Uterus (tissue), 4 donors: ENCODE results near the gene MYG1. TPM values are rescaled to one million over a fixed set of nuclear protein-coding genes. Genes with fewer than 3 reads are reported as not detected.

Experiments used
- DNase-seq, 2 donors: peaks; one replicate each; pipeline ENCODE4 v3.0.0-alpha.2; 2019 to 2020
- H3K27ac ChIP-seq, 2 donors: fragments of 200-600 bp; sonication (generic); 1 replicate in 1 of 2; 2 replicates in 1 of 2; pipeline ENCODE4 v1.5.1; 2016 to 2018
- H3K27me3 ChIP-seq, 2 donors: fragments of 200-600 bp; sonication (generic); one replicate each; pipeline ENCODE4 v1.5.1; 2018 to 2019; ENCODE audit warnings: control low read depth in 1 of 2
- H3K36me3 ChIP-seq, 2 donors: fragments of 200-600 bp; sonication (generic); one replicate each; pipeline ENCODE4 v1.5.1; 2019; ENCODE audit warnings: control low read depth in 1 of 2
- H3K4me1 ChIP-seq, 2 donors: fragments of 200-600 bp; sonication (generic); one replicate each; pipeline ENCODE4 v1.5.1; 2018 to 2019; ENCODE audit warnings: control low read depth in 1 of 2
- H3K4me3 ChIP-seq, 2 donors: fragments of 200-600 bp; sonication (generic); 1 replicate in 1 of 2; 2 replicates in 1 of 2; pipeline ENCODE4 v1.5.1; 2018 to 2019; ENCODE audit warnings: mild to moderate bottlenecking in 1 of 2
- H3K9me3 ChIP-seq, 2 donors: fragments of 200-600 bp; sonication (generic); one replicate each; pipeline ENCODE4 v1.5.1; 2019; ENCODE audit warnings: control low read depth in 1 of 2
- CTCF ChIP-seq, 4 experiments: fragments of 200-600 bp in 2 of 4; fragments of 450-650 bp in 2 of 4; sonication (generic) in 2 of 4; IDR thresholded peaks; one replicate each; pipeline ENCODE4 v1.5.1; 2016 to 2019; ENCODE audit warnings: antibody characterized with exemption in 4 of 4, mild to moderate bottlenecking in 2 of 4, moderate library complexity in 1 of 4
- POLR2A ChIP-seq, 2 donors: fragments of 450-650 bp; IDR thresholded peaks; one replicate each; pipeline ENCODE4 v1.6.1; 2016; ENCODE audit warnings: antibody characterized with exemption in 2 of 2, mild to moderate bottlenecking in 1 of 2, moderate library complexity in 1 of 2
- intact Hi-C: fragments of 100-400 bp; cut with DNase I; formaldehyde crosslinking; loops from one replicate; pipeline ENCODE4 v1.15.1; 2023; ENCODE audit warnings: low total_unique reads
- total RNA-seq, 4 donors: library from RNA; depleted of rRNA in 3 of 4; stranded (reverse); fragments of >200 nt in 3 of 4; gene quantifications; one replicate each; pipeline versions ENCODE4 v1.1.0 to v1.2.4, GENCODE V29; 2014 to 2023
- donor health status: DM: yes; HTN: yes; CAD: no.

The MYG1 gene
- total RNA-seq, 4 donors from 2014 or later: 10.2 to 59.3 (median 33.9) TPM

GRCh38 chr12:53300187-53300586 is 692 bp downstream of the MYG1 start:
- peak overlapping the region; percentile 49 to 69 for H3K27ac ChIP-seq
- no peaks in the 10 kb centered on the region for H3K9me3 ChIP-seq
- intact Hi-C loops: no loop called here
- H3K36me3 ChIP-seq: no peaks in the 10 kb centered on the region
- H3K4me1 ChIP-seq: peaks cover 11 to 18% of the 10 kb centered on the region in 2 donors
- H3K4me3 ChIP-seq: peak overlapping the region; percentile 60 to 89
- no peak for DNase-seq
- no peak for TF ChIP-seq POLR2A (IDR thresholded peaks at IDR 0.05)
- no peaks in the 10 kb centered on the region for H3K27me3 ChIP-seq

GRCh38 chr12:53302903-53303302 is 3.4 kb downstream of the MYG1 start:
- H3K4me3 ChIP-seq: no peak overlapping the region
- TF ChIP-seq CTCF (IDR thresholded peaks at IDR 0.05): no peak
- TF ChIP-seq POLR2A (IDR thresholded peaks at IDR 0.05): no peak
- intact Hi-C loops: no loop called here
- no peaks in the 10 kb centered on the region for H3K27me3 ChIP-seq
- H3K9me3 ChIP-seq: no peaks in the 10 kb centered on the region
- no peak for DNase-seq
- H3K27ac ChIP-seq: no peak overlapping the region
- peaks cover 5 to 9% of the 10 kb centered on the region in 2 donors for H3K4me1 ChIP-seq
- H3K36me3 ChIP-seq: no peaks in the 10 kb centered on the region

- no peaks in the 10 kb centered on the region for H3K4me1 ChIP-seq
- TF ChIP-seq CTCF (IDR thresholded peaks at IDR 0.05): no peak
- TF ChIP-seq POLR2A (IDR thresholded peaks at IDR 0.05): no peak
- no peaks in the 10 kb centered on the region for H3K9me3 ChIP-seq
- H3K4me3 ChIP-seq: no peak overlapping the region
- intact Hi-C loops: no loop called here
- H3K27me3 ChIP-seq: no peaks in the 10 kb centered on the region
- no peak for DNase-seq
- H3K27ac ChIP-seq: no peak overlapping the region
- no peaks in the 10 kb centered on the region for H3K36me3 ChIP-seq
These were observed 7.3 kb downstream of the MYG1 start for GRCh38 chr12:53306826-53307225.

GRCh38 chr12:53308276-53308675 is 8.8 kb downstream of the MYG1 start:
- TF ChIP-seq CTCF (IDR thresholded peaks at IDR 0.05) (no peak), POLR2A (IDR thresholded peaks at IDR 0.05) (no peak)
- Histone ChIP-seq H3K27me3 (no peaks in the 10 kb centered on the region), H3K4me1 (no peaks in the 10 kb centered on the region), H3K36me3 (no peaks in the 10 kb centered on the region), H3K4me3 (no peak overlapping the region), H3K9me3 (no peaks in the 10 kb centered on the region), H3K27ac (no peak overlapping the region)
- no peak for DNase-seq
- intact Hi-C loops: no loop called here

GRCh38 chr12:53313996-53314395 is 14.5 kb downstream of the MYG1 start:
- no peak for DNase-seq
- intact Hi-C loops: no loop called here
- Histone ChIP-seq H3K27me3 (no peaks in the 10 kb centered on the region), H3K9me3 (no peaks in the 10 kb centered on the region), H3K27ac (no peak overlapping the region), H3K4me3 (no peak overlapping the region), H3K4me1 (no peaks in the 10 kb centered on the region), H3K36me3 (no peaks in the 10 kb centered on the region)
- no peak for TF ChIP-seq POLR2A (IDR thresholded peaks at IDR 0.05)
- no peak for TF ChIP-seq CTCF (IDR thresholded peaks at IDR 0.05)
